Sigmoid colon (tissue), 7 donors: ENCODE measurements around the gene ATP1A3. TPM values are rescaled to one million over a fixed set of nuclear protein-coding genes. Genes with fewer than 3 reads are reported as not detected.
A peak's percentile ranks its signal among the peaks of the same experiment; 100 is the strongest.
"Not testable (repeated sequence)": the region's sequence is repeated elsewhere in the genome, so short reads cannot be mapped to it uniquely, and the experiment has no call there.

Experiments used
- DNase-seq: peaks from one replicate; pipeline ENCODE4 v3.0.0-alpha.2; 2019
- H3K27ac ChIP-seq, 4 donors: fragments of 200-600 bp; sonication (generic); one replicate each; pipeline ENCODE4 v1.5.1; 2016 to 2019; ENCODE audit warnings: mild to moderate bottlenecking in 1 of 4
- H3K27me3 ChIP-seq, 3 donors: fragments of 200-600 bp; sonication (generic); one replicate each; pipeline ENCODE4 v1.5.1; 2019; ENCODE audit warnings: mild to moderate bottlenecking in 1 of 3
- H3K36me3 ChIP-seq, 4 donors: fragments of 200-600 bp; sonication (generic); one replicate each; pipeline ENCODE4 v1.5.1; 2016 to 2019
- H3K4me1 ChIP-seq, 4 donors: fragments of 200-600 bp; sonication (generic); one replicate each; pipeline ENCODE4 v1.5.1; 2017 to 2019
- H3K4me3 ChIP-seq, 4 donors: fragments of 200-600 bp; sonication (generic); one replicate each; pipeline ENCODE4 v1.5.1; 2017 to 2019; ENCODE audit warnings: mild to moderate bottlenecking in 2 of 4, moderate library complexity in 1 of 4
- H3K9me3 ChIP-seq, 4 donors: fragments of 200-600 bp in 3 of 4; sonication (generic) in 3 of 4; one replicate each; pipeline versions ENCODE4 v1.5.1 to v1.6.1; 2013 to 2019
- EP300 ChIP-seq, 4 donors: sonication (generic); formaldehyde crosslinking; IDR thresholded peaks; one replicate each; pipeline ENCODE4 v1.6.1; 2017; ENCODE audit warnings: antibody characterized with exemption in 4 of 4
- POLR2A ChIP-seq, 2 donors: fragments of 450-650 bp; IDR thresholded peaks; one replicate each; pipeline ENCODE4 v1.6.1; 2016; ENCODE audit warnings: antibody characterized with exemption in 2 of 2, mild to moderate bottlenecking in 2 of 2, moderate library complexity in 2 of 2
- POLR2AphosphoS5 ChIP-seq, 4 donors: sonication (generic); formaldehyde crosslinking; IDR thresholded peaks; one replicate each; pipeline ENCODE4 v1.6.1; 2017; ENCODE audit warnings: antibody characterized with exemption in 4 of 4
- WGBS, 2 donors: extraction: QIAGEN DNeasy Blood & Tissue Kit; methylation state at CpG; one replicate each; pipeline ENCODE4 v1.1.7; 2013; 5-methylcytosine and 5-hydroxymethylcytosine counted together
- intact Hi-C: fragments of 100-400 bp; cut with DNase I; formaldehyde crosslinking; loops from one replicate; pipeline ENCODE4 v1.15.1; 2023
- polyA plus RNA-seq, 3 donors: library from polyadenylated mRNA; stranded (reverse); fragments of 200-250 nt; gene quantifications; one replicate each; pipeline ENCODE4 v1.2.3, GENCODE V29; 2013
- total RNA-seq, 4 donors: library from RNA; depleted of rRNA; stranded (reverse); fragments of >200 nt; gene quantifications; one replicate each; pipeline ENCODE4 v1.1.0, GENCODE V29; 2016
- TF ChIP-seq, protein P1 (sequence below), 4 experiments: fragments of 450-650 bp in 3 of 4; fragments of 200-600 bp in 1 of 4; IDR thresholded peaks; one replicate each; pipeline ENCODE4 v1.5.1; 2016 to 2019; ENCODE audit warnings: antibody characterized with exemption in 4 of 4, mild to moderate bottlenecking in 3 of 4, moderate library complexity in 2 of 4
- donor health status: healthy with polysubstance abuse.
- donor health status: Bipolar disorder and iron deficiency.
- donor health status: healthy.

The ATP1A3 gene
- total and polyA plus RNA-seq, 7 donors = 0.46 to 4.3 (median 3.0) TPM; not detected in 1

GRCh38 chr19:42038666-42039065, 44.6 kb upstream of the ATP1A3 start:
- 82 to 86% methylated on average over 6 of the region's 6 CpGs for WGBS, 2 donors
- DNase-seq = peak; percentile 71
- Histone ChIP-seq H3K4me3 (no peak overlapping the region), H3K9me3 (no peaks in the 10 kb centered on the region), H3K27me3 (no peaks in the 10 kb centered on the region), H3K27ac (peak overlapping the region in 3 of 4 donors; percentile 40 to 57 (median 43)), H3K36me3 (peaks cover 10 to 54% (median 11%) of the 10 kb centered on the region in 4 donors), H3K4me1 (peaks cover 0 to 11% (median 5%) of the 10 kb centered on the region in 4 donors)
- TF ChIP-seq, protein P1, sequence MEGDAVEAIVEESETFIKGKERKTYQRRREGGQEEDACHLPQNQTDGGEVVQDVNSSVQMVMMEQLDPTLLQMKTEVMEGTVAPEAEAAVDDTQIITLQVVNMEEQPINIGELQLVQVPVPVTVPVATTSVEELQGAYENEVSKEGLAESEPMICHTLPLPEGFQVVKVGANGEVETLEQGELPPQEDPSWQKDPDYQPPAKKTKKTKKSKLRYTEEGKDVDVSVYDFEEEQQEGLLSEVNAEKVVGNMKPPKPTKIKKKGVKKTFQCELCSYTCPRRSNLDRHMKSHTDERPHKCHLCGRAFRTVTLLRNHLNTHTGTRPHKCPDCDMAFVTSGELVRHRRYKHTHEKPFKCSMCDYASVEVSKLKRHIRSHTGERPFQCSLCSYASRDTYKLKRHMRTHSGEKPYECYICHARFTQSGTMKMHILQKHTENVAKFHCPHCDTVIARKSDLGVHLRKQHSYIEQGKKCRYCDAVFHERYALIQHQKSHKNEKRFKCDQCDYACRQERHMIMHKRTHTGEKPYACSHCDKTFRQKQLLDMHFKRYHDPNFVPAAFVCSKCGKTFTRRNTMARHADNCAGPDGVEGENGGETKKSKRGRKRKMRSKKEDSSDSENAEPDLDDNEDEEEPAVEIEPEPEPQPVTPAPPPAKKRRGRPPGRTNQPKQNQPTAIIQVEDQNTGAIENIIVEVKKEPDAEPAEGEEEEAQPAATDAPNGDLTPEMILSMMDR (IDR thresholded peaks at IDR 0.05) = no peak
- TF ChIP-seq POLR2A (IDR thresholded peaks at IDR 0.05) (no peak), POLR2AphosphoS5 (IDR thresholded peaks at IDR 0.05) (peak in 1 of 4 donors; percentile 19), EP300 (IDR thresholded peaks at IDR 0.05) (no peak)
- intact Hi-C loops = loop anchor here (10.0 kb wide), 1 partner anchor 84 kb away; the partner anchor contains the start of gene RABAC1

- no peak for DNase-seq
- TF ChIP-seq, protein P1 (IDR thresholded peaks at IDR 0.05) = no peak
- no peak for TF ChIP-seq EP300 (IDR thresholded peaks at IDR 0.05)
- TF ChIP-seq POLR2AphosphoS5 (IDR thresholded peaks at IDR 0.05) = no peak
- no peak for TF ChIP-seq POLR2A (IDR thresholded peaks at IDR 0.05)
- Histone ChIP-seq H3K27me3 (no peaks in the 10 kb centered on the region), H3K36me3 (peaks cover 9 to 47% (median 10%) of the 10 kb centered on the region in 4 donors), H3K4me1 (peaks cover 0 to 14% (median 7%) of the 10 kb centered on the region in 4 donors), H3K4me3 (no peak overlapping the region), H3K27ac (no peak overlapping the region), H3K9me3 (no peaks in the 10 kb centered on the region)
- intact Hi-C loops = loop anchor here (10.0 kb wide), 1 partner anchor 83 kb away; the partner anchor contains the start of gene RABAC1
- WGBS, 2 donors = 87 to 92% methylated on average over 5 of the region's 5 CpGs
Measured at GRCh38 chr19:42037649-42038048, 43.6 kb upstream of the ATP1A3 start.

DNA sequence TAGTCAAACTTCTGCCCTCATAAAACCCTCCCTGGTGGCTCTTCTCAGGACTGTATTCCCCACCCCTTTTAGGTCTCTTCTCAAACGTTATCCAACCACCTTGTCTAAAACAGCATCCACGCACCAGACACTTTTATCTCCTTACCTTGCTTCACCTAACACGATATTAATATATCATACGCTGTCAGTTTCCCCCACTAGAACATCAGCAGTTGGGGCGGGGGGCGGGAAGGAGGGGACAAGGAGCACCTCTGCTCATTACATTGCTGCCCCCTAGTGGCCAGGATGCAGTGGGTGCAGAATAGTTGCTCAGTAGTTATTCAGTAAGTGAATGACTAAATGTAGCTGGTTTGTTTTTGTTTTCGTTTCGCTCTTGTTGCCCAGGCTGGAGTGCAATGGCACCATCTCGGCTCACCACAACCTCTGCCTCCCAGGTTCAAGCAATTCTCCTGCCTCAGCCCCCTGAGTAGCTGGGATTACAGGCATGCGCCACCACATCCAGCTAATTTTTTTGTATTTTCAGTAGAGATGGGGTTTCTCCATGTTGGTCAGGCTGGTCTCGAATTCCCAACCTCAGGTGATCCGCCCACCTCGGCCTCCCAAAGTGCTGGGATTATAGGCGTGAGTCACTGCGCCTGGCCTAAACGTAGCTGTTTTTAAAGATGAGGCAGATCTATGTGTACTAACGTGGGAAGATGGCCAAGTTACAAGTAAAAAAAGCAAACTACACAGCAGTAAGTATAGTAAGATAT, 40.8 kb upstream of the ATP1A3 start:
- DNase-seq, H3K27ac ChIP-seq, H3K9me3 ChIP-seq, H3K4me3 ChIP-seq, H3K27me3 ChIP-seq: not testable (repeated sequence)
- TF ChIP-seq, protein P1 (IDR thresholded peaks at IDR 0.05) = peak; percentile 51 to 86 (median 72)
- intact Hi-C loops = loop anchor here (2.0 to 10.0 kb wide), 2 partner anchors 36 to 80 kb away; partner anchors contain the start of gene RABAC1
- Histone ChIP-seq H3K36me3 (peaks cover 0 to 27% (median 0%) of the 10 kb centered on the region in 4 donors), H3K4me1 (peaks cover 0 to 25% (median 18%) of the 10 kb centered on the region in 4 donors)
- WGBS, 2 donors = 21 to 49% methylated on average over 17 of the region's 17 CpGs

- Histone ChIP-seq H3K4me3 (no peak overlapping the region), H3K36me3 (peaks cover 0 to 27% (median 0%) of the 10 kb centered on the region in 4 donors), H3K4me1 (peaks cover 0 to 21% (median 16%) of the 10 kb centered on the region in 4 donors), H3K27ac (no peak overlapping the region), H3K27me3 (no peaks in the 10 kb centered on the region), H3K9me3 (no peaks in the 10 kb centered on the region)
- TF ChIP-seq EP300 (IDR thresholded peaks at IDR 0.05) (no peak), POLR2A (IDR thresholded peaks at IDR 0.05) (no peak), POLR2AphosphoS5 (IDR thresholded peaks at IDR 0.05) (no peak)
- TF ChIP-seq, protein P1 (IDR thresholded peaks at IDR 0.05) = no peak
- 39 to 72% methylated on average over 5 of the region's 5 CpGs for WGBS, 2 donors
- DNase-seq = no peak
- intact Hi-C loops = loop anchor here (10.0 kb wide), 1 partner anchor 79 kb away; the partner anchor contains the start of gene RABAC1
Measured at GRCh38 chr19:42033413-42033812, 39.4 kb upstream of the ATP1A3 start.
